Upper lobe of left lung (tissue), 4 donors: Measurements from ENCODE around the gene CACNB2.

ENCODE experiments used
- EP300 ChIP-seq, 4 donors: sonication (generic); formaldehyde crosslinking; IDR thresholded peaks; one replicate each; pipeline ENCODE4 v1.5.1; 2017; ENCODE audit warnings: antibody characterized with exemption in 4 of 4, control low read depth in 2 of 4
- POLR2A ChIP-seq, 4 donors: fragments of 450-650 bp; IDR thresholded peaks; one replicate each; pipeline ENCODE4 v1.5.1; 2016 to 2017; ENCODE audit warnings: antibody characterized with exemption in 4 of 4, mild to moderate bottlenecking in 2 of 4
- TF ChIP-seq, protein P1 (sequence below), 6 experiments: fragments of 450-650 bp in 4 of 6; fragments of 200-600 bp in 2 of 6; sonication (generic) in 2 of 6; IDR thresholded peaks; one replicate each; pipeline ENCODE4 v1.5.1; 2016 to 2019; ENCODE audit warnings: antibody characterized with exemption in 6 of 6

DNA sequence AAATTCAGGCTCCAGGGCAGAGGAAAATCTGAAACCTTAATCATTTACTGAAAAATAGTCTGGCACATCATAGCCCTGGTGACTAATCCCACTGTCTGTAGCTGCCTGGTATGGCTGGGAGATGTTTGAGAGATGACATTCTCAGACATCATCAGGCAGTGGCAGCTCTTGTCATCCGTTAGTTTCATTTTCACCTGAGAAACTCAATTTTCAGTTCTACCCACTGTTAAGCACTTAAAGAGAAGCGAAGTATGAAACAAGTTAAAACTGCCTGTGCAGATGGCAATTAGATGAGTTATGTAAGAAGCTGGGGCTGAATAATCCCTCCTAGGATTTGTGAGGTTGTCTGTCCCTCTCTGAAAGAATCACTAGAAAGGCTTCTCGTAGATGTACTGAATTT is 361.0 kb downstream of the CACNB2 start:
- TF ChIP-seq, protein P1, sequence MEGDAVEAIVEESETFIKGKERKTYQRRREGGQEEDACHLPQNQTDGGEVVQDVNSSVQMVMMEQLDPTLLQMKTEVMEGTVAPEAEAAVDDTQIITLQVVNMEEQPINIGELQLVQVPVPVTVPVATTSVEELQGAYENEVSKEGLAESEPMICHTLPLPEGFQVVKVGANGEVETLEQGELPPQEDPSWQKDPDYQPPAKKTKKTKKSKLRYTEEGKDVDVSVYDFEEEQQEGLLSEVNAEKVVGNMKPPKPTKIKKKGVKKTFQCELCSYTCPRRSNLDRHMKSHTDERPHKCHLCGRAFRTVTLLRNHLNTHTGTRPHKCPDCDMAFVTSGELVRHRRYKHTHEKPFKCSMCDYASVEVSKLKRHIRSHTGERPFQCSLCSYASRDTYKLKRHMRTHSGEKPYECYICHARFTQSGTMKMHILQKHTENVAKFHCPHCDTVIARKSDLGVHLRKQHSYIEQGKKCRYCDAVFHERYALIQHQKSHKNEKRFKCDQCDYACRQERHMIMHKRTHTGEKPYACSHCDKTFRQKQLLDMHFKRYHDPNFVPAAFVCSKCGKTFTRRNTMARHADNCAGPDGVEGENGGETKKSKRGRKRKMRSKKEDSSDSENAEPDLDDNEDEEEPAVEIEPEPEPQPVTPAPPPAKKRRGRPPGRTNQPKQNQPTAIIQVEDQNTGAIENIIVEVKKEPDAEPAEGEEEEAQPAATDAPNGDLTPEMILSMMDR (IDR thresholded peaks at IDR 0.05) = no peak
- no peak for TF ChIP-seq POLR2A (IDR thresholded peaks at IDR 0.05)
- no peak for TF ChIP-seq EP300 (IDR thresholded peaks at IDR 0.05)
